SKM-1 treated with dmso at 0.1 percent for 144 hours (cell line): ENCODE data around the gene BSPH1.
"Not testable (repeated sequence)": the region's sequence is repeated elsewhere in the genome, so short reads cannot be mapped to it uniquely, and the experiment has no call there.

Experiments
- DNase-seq: peaks from one replicate; lab custom pipeline; 2025; ENCODE audit not compliant: unreplicated experiment; lab: John Stamatoyannopoulos, UW

BSPH1 gene

DNA sequence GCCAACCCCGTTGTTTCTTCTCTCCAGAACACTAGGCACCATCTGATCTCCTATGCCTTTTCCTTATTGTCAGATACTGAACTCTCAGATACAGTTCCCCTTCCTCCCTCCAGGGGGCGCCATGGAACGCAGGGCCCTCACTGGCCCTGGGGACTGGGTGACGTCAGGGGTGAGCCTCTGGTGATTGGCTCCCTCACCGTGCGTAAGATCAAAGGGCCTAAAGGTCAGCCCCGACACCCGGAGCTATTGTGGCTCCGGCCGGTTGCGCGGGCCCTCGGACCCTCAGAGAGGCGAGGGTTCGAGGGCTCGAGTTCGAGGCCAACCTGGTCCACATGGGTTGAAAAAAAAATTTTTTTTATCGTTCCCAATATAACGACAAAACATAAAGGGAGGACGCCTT, 63.4 kb downstream of the BSPH1 start:
- DNase-seq = not testable (repeated sequence)

DNA sequence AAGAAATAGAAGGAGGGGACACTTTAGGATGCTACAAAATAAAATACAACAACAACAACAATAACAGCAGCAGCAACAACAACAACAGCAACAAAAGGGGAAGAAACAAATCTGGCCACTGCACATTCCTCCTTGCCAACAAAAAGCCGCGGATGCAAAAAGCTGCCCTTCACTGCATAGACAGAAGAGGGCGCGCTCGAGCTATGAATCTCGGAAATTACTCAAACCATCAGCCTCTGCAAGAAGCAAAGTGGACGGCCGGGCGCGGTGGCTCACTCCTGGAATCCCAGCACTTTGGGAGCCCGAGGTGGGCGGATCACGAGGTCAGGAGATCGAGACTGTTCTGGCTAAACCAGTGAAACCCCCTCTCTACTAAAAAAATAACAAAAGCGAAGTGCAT, 71.9 kb downstream of the BSPH1 start:
- DNase-seq = not testable (repeated sequence)
